Stimulated activated CD4-positive, alpha-beta T cell treated with anti-CD3 and anti-CD28 coated beads, Interleukin-1b, Interleukin-23, amount 100 ng/mL, for 1 hour (primary cell): ENCODE results near the gene RGCC.

Experiments used
- DNase-seq, 2 donors: peaks; one replicate each; pipeline ENCODE4 v3.0.0-alpha.2; 2020; ENCODE audit warnings: low read depth in 2 of 2

RGCC gene

DNA sequence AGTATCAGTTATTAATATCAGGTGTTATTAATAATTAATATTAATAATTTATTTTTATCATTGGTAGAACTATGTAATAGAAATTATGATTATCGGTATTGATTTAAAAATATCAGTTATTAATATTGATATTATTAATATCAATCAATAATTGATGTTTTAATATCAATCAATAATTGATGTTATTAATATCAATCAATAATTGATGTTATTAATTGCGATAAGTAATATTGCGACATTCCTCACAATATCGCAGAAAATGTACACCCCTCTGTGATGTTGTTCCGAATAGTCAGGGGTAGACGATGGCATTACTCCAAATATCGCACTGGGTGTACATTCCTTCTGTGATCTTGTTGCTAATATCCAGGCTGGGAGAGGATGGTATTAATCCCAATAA lies 3.7 kb upstream of the RGCC start:
- no peak for DNase-seq

DNA sequence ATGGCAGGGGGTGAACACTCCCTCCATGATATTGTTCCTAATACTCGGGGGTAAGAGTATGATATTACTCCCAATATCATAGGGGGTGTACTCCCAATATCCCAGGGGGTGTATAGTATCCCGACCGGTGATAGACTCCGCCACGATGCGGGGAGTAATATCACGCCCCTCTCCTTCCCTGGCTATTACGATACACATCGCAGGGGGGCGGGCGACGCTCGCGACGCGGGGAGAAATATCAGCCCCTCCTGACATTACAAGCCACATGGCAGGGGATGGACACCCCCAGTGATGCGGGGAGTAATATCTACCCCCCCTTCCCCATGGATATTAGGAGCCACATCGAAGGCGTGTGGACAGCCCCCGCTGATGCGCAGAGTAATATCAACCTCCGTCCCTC lies 3.2 kb upstream of the RGCC start:
- no peak for DNase-seq

DNA sequence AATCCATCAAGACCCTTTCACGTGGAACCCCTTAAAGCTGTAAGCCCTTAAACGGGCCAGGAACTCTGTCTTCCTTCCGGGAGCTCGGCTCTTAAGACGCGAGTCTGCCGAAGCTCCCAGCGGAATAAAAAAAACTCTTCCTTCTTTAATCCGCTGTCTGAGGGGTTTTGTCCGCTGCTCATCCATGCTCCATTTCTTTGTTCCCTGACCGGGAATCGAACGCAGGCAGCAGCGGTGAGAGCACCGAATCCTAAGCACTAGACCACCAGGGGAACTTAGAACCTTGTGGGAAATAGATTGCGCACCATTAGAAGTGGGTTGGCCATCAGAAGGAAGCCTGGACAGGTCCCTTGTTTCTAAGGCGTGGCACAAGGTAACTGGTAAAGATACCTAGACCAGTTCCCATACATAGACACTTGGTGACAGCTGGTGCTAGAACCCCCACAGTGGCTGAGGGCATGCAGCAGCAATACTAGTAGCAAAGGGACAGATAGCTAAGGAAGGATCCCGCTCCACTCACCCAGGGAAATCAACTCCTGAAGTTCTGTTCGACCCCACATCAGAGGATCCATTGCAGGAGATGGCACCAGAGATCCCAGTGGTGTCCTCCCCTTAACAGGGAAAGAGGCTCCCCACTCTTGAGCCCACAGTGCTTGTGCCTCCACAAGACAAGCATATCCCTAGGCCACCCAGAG lies 1.5 kb upstream of the RGCC start:
- no peak for DNase-seq

DNA sequence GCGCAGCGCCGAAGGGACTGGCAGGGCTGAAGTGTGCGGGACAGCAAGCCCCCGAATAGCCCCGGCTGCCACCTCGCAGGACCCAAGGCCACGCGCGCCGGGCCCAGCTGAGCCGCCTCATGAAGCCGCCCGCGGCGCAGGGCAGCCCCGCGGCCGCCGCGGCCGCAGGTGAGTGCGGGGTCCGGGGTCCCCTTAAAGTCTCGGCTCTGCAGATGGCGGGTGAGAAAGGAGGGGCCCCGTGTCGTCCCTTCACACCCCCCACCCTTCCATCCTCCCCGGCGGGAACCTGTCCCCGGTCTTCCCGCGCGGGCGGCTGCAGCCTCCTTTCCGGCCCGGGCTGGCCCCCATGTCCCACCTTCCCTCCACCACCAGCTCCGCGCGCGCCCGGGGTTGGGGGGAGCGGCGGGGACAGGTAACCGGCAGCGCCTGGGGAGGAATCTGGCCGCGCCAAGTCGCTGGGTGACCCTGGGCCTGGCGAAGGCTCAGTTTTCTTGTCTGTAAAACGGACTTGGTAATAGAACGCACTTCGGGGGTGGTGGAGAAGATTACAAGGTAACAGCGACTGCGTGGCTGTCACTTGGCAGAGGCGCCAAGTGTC lies 338 bp downstream of the RGCC start:
- no peak for DNase-seq

DNA sequence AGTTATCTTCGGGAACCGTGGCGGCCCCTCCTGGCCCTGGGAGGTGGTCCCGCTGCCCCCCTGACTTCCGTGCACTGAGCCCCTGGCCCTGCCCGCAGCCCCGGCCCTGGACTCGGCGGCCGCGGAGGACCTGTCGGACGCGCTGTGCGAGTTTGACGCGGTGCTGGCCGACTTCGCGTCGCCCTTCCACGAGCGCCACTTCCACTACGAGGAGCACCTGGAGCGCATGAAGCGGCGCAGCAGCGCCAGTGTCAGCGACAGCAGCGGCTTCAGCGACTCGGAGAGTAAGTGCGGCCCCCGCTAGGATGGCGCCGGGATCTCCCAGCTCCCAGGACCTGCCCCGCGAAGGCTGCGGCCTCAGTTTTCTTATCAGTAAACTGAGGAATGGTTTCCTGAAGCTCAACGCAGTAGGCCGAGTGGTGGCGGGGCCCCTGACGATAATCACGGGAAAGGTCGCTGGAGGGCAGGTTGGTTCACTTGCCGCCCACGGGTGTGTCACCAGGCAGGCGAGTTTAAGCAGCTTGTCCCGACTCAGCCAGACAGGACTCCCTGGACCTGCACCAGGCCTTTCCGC lies 924 bp downstream of the RGCC start:
- peak in 1 of 2 donors; percentile 32 for DNase-seq

DNA sequence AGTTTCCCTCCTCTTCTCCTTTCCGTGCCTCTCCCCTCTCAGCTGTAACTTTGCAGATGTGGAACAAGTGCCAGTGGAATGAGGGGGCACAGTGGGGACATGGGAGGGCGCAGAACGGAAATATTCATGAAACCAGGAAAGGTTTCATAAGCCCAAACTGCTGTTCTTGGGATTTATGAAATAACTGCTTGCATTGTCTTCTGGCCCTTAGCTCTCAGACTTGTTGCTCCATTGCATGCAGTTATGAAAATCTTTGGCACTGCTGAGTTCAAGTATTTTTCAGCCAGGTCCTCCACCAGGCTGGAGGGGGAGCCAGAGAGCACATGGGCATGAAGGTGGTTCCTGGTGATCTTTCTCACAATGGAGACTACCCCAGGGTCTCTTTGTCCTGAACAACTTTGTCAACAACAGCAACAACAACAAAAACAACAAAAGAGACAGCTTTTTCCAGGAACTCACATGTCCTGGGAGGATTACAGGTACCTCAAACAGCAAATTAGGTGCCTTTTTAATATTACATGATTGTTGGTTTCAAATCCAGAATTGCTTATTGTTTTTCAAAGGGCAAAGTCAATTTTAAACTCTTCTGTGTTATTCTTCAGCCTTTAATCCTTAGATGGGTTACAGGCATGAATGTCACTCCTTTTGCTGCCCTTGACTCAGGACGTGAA lies 1.5 kb downstream of the RGCC start:
- DNase-seq, result peak in 1 of 2 donors; percentile 31

DNA sequence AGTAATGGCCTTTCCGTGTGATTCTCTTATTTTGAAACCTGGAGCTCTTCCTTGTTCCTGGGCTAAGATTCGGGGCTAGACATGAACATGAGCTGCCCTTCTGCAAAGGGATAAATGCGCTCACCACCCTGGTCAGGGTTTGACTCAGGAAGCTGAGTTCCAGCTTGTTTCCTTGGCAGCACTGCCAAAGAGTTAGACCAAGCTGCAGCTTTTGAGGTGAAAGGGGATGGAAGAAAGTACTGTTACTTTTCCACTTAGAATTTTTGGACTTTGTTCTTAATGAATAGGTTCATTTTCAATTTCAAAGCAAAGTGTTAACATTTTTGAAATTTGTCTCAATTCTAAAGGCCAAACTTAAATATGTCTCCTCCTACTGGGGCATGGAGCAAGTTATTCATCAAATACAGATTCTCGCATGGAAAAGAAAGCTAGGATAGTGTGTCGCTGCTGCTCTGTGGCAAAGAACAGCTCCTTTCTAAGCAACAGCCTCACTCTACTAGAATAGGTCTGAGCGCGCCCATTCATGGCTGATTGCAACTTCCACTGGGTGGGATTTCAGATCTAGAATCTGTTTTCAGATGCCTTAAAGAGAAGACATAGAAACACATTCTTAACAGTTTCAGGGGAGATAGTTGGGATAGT lies 2.2 kb downstream of the RGCC start:
- DNase-seq, result no peak

DNA sequence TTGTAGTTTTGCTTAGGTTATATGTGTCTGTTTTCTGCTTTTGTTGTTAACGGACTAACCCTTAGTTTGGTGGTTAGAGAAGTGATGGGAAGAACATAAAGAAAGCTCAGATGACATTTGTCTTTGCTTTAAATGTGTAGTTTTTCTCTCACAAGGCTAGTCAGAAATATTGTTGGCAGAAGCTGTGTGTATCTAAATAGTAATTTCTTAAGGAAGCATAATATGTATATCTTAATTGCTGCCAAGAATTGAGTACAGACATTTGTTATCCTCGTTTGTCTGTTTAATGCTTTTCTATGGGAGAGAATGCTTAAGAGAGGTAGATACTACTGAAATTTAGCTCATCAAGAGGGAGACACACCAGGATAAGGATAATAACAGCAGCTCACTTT lies 2.7 kb downstream of the RGCC start:
- DNase-seq, result no peak

DNA sequence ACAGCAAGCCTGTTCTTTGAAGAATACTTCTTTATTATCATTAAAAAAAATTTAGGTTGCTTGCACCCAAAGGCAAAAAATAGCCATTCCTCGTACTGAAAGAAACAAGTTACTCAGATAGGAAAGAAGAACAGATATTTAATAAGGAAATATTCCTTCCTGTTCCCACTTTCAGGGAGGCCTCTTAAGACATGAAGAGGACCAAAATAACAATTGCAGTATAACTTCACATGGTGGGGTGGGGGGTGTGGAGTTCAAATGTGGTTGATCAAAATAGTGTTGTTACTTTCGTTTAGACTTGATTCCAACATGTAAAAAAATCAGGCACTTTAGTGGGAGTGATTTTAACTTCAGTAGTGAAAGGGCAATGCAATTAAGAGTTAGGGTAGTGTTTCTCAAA lies 3.6 kb downstream of the RGCC start:
- no peak for DNase-seq

DNA sequence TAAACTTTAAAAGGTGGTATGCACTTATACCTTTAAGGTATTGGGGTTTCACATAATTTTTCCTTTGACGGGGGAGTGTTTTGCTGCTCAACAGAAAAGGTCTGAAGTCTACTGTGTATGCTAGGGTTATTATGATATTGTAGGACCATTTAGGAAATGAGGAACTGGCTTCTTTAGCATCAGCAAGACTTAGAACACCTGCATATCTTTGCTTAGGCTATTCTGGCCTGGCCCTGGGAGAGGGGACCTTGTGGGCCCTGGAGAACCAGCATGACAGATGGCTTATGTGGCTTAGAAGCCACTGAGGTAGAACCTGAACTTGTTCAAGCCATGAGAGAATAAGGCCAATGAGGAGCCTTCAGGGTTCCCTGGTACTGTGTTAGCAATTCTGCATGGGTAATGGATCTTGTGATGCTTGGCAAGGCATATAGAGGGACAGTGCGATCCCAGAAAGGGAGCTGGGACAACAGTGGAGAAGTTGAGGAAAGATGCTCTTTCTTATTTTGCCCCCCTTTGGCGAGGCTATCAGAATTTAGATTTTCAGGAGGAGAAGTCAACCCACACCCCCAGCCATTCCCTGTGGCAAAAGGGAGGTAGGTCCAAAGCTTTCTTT lies 4.3 kb downstream of the RGCC start:
- DNase-seq, result no peak

DNA sequence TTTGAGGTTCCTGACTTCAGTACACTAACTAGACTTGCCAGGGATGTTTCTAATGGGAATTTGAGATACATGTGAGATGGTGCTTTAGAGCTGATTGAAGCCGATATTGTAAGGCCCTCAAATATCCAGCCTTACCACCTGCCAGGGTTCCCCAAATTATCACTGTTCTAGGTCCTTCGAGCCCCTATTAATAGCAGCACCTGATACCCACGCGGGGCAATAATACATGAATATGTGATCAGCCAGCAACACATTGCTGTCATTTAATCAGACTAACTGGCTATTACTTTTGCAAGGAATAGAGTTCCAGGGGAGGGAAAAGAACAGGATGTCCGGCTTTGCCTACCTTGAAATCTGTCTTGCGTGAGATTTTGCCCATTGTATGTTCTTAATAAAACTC lies 5.1 kb downstream of the RGCC start:
- no peak for DNase-seq

DNA sequence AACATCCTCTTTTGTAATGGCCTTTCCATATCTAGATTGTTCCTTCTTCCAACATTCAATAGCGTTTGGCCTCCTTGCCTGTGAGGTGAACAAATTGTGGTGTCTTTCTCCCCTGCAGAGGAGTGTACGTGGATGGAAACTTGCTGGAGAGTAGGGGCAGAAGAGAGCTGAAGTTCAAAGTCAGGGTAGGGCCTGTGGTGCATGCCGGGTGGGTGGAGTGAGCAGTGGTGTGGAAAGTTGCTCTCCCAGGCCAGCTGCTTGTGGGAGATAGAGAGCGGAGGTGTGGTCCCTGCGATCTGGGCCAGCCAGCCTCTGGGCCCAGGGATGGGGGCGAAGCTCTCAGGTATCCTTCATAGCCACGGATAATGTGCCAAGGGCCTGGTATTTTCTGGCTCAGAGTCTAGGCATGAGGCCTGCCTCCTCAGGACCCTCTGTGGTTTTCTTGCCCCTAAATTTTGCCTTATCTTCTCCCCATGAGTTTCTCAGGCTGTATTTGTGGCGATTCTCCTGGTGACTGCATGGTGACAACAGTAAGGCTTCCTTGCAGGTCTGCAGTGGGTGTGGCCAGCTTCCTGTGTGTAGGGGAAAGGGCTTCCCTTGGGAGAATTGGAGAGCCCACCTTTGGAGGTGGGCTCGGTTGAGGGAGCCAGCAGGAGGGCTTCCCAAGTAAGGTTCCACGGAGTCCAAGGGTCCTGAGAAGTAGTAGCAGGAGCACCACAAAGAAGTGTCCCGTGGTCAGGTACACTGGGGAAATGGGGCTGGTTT lies 6.7 kb downstream of the RGCC start:
- no peak for DNase-seq

DNA sequence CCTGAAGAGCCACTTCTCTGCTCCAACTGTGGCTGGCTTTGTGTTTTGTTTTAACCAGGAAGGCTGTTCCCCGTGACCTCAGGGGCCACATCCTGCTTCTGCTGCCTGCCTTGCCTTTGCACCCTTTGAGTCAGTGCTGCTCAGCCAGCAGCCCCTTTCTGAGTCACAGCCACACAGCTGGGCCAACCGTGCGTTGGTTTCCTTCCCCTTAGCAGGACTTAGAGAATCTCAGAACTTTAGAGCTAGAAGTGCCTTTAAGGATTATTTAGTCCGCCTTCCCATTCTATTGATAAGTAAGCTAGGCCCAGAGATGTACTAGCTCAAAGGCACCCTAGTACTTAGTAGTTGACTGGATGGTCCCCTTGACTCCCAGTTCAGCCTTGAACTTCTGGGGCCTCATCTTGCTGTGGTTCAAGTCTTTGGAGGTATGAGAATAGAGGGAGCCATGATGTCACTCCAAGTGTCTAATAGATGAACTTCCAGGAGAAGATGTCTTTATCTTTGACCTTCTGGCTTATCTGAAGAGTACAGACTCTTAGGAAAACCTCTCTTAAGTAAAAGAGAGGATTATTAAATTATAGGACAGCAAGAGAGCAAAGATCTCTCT lies 8.0 kb downstream of the RGCC start:
- peak; percentile 60 to 77 for DNase-seq

DNA sequence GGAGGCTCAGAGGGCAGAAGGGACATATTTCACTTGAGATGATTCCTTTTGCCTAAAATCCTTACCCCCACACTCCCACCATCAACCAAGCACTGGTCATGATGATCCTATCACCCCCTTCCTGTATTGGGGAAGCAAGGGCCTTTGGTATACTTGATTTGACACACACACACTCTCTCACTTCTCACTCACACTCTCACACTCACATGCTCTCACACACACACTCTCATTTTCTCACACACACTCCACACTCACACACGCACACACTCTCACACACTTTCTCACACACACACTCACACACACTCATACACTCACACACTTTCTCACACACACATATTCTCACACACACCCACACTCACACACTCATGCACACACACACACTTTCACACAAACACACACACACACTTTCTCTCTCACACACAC lies 8.6 kb downstream of the RGCC start:
- no peak for DNase-seq

DNA sequence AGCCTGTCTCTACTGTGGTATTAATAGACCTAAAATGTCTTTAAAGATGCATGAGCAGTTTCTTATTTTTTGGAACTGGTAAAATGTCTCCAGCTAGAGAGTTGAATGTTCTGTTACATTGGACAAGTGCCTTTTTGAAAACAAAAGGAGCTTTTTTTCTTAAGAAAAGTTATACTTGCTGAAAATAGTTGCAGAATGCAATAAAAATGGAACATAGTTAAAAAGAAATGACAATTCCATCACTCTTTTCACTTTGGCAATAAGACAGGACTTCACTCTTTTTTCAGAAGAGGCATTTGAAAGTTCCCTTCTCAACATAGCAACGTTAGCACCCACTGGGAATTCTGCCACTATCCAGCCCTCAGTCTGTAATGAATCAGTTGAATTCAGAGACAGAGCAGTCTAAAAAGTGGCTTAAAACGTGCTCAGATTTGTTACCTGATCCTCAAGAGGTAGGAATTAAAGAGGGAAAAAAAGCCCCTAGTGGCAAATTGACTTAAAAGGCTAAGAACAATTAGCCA lies 10.1 kb downstream of the RGCC start:
- no peak for DNase-seq

DNA sequence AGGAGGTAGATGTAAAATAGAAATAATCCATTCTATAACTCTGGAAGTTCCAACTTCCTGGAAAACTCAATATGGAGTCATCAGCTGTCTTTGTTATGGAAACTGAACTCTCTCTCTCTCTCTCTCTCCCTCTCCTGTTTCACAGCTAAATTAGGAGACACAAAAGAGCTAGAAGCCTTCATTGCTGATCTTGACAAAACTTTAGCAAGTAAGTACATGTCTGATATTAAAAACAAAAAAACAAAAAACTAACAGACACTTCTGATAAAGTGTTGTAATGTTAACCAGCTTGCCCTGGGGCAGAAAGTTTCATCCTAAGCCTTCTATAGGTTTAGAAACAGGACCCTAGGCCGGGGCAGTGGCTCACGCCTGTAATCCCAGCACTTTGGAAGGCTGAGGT lies 11.3 kb downstream of the RGCC start:
- no peak for DNase-seq

DNA sequence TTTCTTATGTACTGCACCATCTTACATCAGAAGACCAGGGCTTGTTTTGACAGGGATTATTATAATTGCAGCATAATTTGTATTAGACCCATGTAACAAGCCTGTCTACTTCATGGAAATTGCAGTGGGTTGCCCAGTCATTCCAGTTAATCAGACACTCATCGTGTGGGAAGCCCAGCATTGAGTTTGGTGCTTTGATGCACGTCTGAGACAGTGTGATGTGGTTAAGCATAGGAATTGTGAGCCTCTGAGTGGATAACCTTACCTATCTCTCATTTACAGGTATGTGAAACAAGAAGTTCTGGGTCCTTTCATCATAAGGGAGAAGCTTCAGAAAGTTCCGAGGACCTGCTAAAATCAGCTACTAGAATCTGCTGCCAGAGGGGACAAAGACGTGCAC lies 12.8 kb downstream of the RGCC start:
- no peak for DNase-seq

DNA sequence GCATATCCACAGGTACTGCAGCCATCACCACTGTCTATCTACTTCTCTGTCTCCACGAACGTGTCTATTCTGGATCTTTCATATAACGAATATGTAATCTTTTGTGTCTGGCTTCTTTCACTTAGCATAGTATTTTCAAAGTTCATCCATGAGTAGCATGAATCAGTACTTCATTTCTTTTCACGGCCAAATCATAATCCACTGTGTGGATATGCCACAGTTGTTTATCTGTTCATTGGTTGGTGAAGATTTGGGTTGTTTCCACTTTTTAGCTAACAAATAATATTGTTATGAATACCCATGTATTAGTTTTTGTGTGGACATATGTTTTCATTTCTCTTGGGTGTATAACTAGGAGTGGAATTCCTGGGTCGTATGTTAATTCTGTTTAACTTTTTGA lies 14.4 kb downstream of the RGCC start:
- DNase-seq, result no peak

DNA sequence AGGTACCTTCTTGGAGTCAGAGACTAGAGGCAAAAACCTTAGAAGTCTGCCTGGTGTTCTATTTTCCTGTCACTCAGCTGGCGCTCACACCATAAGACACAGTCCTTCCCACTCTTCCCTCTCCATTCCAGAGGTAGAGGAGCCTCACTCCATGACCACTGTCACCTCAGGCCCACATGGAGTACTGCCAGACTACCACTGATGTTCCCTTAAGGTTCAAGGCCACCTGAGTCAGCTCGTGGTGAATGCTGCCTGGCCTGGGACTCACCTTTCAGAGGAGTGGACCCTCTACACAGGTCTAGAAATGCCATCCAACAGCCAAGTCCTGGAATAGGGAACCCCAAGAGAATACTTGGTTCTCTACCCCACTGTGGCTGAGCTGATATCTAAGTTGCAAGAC lies 29.9 kb downstream of the RGCC start:
- no peak for DNase-seq

DNA sequence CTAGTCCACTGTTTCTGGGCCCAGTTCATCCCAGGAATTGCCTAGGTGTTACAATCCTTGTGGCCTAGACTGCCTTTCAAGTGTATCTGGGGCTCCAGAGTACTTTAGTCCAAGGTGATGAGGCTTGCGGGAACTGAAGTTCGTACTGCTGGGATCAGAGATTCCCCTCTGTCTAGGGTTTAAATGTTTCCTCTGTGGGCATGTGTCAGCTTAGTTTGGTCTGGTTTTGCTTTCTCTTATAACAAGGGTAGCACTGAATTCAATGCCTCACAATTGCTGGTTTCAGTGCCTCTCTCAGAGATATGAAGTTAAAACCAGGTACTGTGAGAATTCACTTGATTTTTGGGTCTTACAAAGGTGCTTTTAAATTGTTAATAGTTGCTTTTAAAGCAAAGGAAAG lies 30.8 kb downstream of the RGCC start:
- DNase-seq, result no peak
